Peyer's patch (tissue), 4 donors: ENCODE data around the gene BIN1.

Experiments
- CTCF ChIP-seq, 6 experiments: fragments of 450-650 bp in 4 of 6; fragments of 200-600 bp in 2 of 6; sonication (generic) in 1 of 6; IDR thresholded peaks; one replicate each; pipeline ENCODE4 v1.5.1; 2017 to 2019; ENCODE audit warnings: antibody characterized with exemption in 6 of 6, mild to moderate bottlenecking in 3 of 6, moderate library complexity in 1 of 6
- POLR2A ChIP-seq, 2 donors: fragments of 450-650 bp; IDR thresholded peaks; one replicate each; pipeline ENCODE4 v1.5.1; 2017; ENCODE audit warnings: antibody characterized with exemption in 2 of 2, mild to moderate bottlenecking in 2 of 2, moderate library complexity in 2 of 2

- TF ChIP-seq CTCF (IDR thresholded peaks at IDR 0.05) (no peak), POLR2A (IDR thresholded peaks at IDR 0.05) (no peak)
Measured at GRCh38 chr2:127029350-127030051, 77.5 kb downstream of the BIN1 start.
